AG04449 (cell line): ENCODE results near the gene RAI14.

Source experiments
- CTCF ChIA-PET: fragments of 350-600 bp; formaldehyde crosslinking; extraction: SDS; loops from one replicate; lab custom pipeline; 2021; ENCODE audit warnings: antibody characterized with exemption; lab: Yijun Ruan, JAX
- POLR2A ChIA-PET: fragments of 400-600, 350-600 bp; formaldehyde crosslinking; extraction: SDS; loops from one replicate; lab custom pipeline; 2020; ENCODE audit warnings: antibody characterized with exemption, inconsistent platforms; lab: Yijun Ruan, JAX
- DNase-seq: peaks from one replicate; pipeline ENCODE4 v3.0.0-alpha.2; 2010; ENCODE audit warnings: low read depth, low spot score
- H3K4me3 ChIP-seq: 2 replicates; pipeline ENCODE4 v1.5.1; 2011; ENCODE audit warnings: low read depth, mild to moderate bottlenecking, control low read depth, low read length
- CTCF ChIP-seq: IDR thresholded peaks from one replicate; pipeline ENCODE4 v1.5.1; 2011; ENCODE audit warnings: mild to moderate bottlenecking, moderate library complexity, low read length, control low read depth, inconsistent platforms; ENCODE audit not compliant: insufficient read depth; ENCODE audit errors: missing control alignments

The RAI14 gene

GRCh38 chr5:34628373-34628772, 27.8 kb upstream of the RAI14 start:
- ChIA-PET CTCF (no interaction called here), POLR2A (interaction anchor here (0.7 kb wide), 1 partner anchor 16 kb away, joined by 3 read pairs; no protein-coding TSS in a partner anchor)
- H3K4me3 ChIP-seq: no peak overlapping the region
- TF ChIP-seq CTCF: no peak
- no peak for DNase-seq

- no peak for TF ChIP-seq CTCF
- DNase-seq: no peak
- CTCF ChIA-PET: interaction anchor here (2.3 kb wide), 1 partner anchor 107 kb away, joined by 6 read pairs; no protein-coding TSS in a partner anchor
- POLR2A ChIA-PET: no interaction called here
- H3K4me3 ChIP-seq: no peak overlapping the region
Measured at GRCh38 chr5:34630596-34630995, 25.5 kb upstream of the RAI14 start.

- TF ChIP-seq CTCF: no peak
- POLR2A ChIA-PET: no interaction called here
Measured at GRCh38 chr5:34632807-34633422, 23.2 kb upstream of the RAI14 start.

GRCh38 chr5:34639852-34640626, 16.1 kb upstream of the RAI14 start:
- POLR2A ChIA-PET: interaction anchor here (0.8 to 1.3 kb wide), 3 partner anchors 15 to 45 kb away, joined by 3 to 6 read pairs (median 3); no protein-coding TSS in a partner anchor
- CTCF ChIA-PET: interaction anchor here (1.0 to 1.3 kb wide), 2 partner anchors 13 to 117 kb away, joined by 3 to 5 read pairs; no protein-coding TSS in a partner anchor
- no peak for TF ChIP-seq CTCF
- peak; percentile 82 for DNase-seq
- H3K4me3 ChIP-seq: no peak overlapping the region

More at GRCh38 chr5:34632807-34633422, 23.2 kb upstream of the RAI14 start:
- no peak overlapping the region for H3K4me3 ChIP-seq
- DNase-seq: no peak
- CTCF ChIA-PET: interaction anchor here (1.0 kb wide), 1 partner anchor 184 kb away, joined by 3 read pairs; no protein-coding TSS in a partner anchor

- ChIA-PET CTCF (no interaction called here), POLR2A (no interaction called here)
- TF ChIP-seq CTCF: no peak
- H3K4me3 ChIP-seq: no peak overlapping the region
- DNase-seq: no peak
Measured at GRCh38 chr5:34648039-34648839, 7.9 kb upstream of the RAI14 start.
